GM10266 (cell line): Measurements from ENCODE around the gene LRP10.

Experiments
- DNase-seq: peaks from one replicate; pipeline ENCODE4 v3.0.0; 2012; ENCODE audit errors: extremely low spot score
- TF ChIP-seq, protein P1 (sequence below): IDR thresholded peaks from 2 replicates; pipeline ENCODE4 v1.5.1; 2012; ENCODE audit warnings: mild to moderate bottlenecking, low read depth; ENCODE audit not compliant: control insufficient read depth, insufficient read depth; ENCODE audit errors: missing control alignments

The LRP10 gene

DNA sequence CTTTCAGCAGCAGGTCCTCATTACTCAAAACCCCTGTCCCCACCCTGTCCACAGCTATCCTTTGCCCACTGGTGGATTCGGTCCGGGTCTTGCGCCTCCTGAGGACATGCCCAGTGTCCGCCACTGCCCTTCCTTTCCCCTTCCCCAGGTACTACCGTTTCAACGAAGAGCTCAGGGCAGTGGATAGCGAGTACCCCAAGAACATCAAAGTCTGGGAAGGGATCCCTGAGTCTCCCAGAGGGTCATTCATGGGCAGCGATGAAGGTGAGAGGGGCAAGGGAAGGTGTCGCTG, 26.5 kb upstream of the LRP10 start:
- DNase-seq: no peak
- TF ChIP-seq, protein P1, sequence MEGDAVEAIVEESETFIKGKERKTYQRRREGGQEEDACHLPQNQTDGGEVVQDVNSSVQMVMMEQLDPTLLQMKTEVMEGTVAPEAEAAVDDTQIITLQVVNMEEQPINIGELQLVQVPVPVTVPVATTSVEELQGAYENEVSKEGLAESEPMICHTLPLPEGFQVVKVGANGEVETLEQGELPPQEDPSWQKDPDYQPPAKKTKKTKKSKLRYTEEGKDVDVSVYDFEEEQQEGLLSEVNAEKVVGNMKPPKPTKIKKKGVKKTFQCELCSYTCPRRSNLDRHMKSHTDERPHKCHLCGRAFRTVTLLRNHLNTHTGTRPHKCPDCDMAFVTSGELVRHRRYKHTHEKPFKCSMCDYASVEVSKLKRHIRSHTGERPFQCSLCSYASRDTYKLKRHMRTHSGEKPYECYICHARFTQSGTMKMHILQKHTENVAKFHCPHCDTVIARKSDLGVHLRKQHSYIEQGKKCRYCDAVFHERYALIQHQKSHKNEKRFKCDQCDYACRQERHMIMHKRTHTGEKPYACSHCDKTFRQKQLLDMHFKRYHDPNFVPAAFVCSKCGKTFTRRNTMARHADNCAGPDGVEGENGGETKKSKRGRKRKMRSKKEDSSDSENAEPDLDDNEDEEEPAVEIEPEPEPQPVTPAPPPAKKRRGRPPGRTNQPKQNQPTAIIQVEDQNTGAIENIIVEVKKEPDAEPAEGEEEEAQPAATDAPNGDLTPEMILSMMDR: no peak

DNA sequence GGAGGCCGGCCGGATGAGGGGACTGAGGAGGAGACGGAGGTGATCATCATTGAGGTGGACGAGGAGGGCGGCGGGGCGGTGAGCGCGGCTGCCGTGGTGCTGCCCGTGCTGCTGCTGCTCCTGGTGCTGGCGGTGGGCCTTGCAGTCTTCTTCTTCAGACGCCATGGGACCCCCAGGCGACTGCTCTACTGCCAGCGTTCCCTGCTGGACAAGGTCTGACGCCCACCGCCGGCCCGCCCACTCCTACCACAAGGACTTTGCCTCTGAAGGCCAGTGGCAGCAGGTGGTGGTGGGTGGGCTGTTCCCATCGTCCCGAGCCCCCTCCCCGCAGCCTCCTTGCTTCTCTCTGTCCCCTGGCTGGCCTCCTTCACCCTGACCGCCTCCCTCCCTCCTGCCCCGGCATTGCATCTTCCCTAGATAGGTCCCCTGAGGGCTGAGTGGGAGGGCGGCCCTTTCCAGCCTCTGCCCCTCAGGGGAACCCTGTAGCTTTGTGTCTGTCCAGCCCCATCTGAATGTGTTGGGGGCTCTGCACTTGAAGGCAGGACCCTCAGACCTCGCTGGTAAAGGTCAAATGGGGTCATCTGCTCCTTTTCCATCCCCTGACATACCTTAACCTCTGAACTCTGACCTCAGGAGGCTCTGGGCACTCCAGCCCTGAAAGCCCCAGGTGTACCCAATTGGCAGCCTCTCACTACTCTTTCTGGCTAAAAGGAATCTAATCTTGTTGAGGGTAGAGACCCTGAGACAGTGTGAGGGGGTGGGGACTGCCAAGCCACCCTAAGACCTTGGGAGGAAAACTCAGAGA, 25.5 kb upstream of the LRP10 start:
- TF ChIP-seq, protein P1: no peak
- peak; percentile 13 for DNase-seq

DNA sequence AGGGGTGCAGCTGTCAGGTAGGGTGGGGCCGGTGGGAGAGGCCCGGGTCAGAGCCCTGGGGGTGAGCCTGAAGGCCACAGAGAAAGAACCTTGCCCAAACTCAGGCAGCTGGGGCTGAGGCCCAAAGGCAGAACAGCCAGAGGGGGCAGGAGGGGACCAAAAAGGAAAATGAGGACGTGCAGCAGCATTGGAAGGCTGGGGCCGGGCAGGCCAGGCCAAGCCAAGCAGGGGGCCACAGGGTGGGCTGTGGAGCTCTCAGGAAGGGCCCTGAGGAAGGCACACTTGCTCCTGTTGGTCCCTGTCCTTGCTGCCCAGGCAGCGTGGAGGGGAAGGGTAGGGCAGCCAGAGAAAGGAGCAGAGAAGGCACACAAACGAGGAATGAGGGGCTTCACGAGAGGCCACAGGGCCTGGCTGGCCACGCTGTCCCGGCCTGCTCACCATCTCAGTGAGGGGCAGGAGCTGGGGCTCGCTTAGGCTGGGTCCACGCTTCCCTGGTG, 24.7 kb upstream of the LRP10 start:
- peak; percentile 16 for DNase-seq
- TF ChIP-seq, protein P1: no peak

DNA sequence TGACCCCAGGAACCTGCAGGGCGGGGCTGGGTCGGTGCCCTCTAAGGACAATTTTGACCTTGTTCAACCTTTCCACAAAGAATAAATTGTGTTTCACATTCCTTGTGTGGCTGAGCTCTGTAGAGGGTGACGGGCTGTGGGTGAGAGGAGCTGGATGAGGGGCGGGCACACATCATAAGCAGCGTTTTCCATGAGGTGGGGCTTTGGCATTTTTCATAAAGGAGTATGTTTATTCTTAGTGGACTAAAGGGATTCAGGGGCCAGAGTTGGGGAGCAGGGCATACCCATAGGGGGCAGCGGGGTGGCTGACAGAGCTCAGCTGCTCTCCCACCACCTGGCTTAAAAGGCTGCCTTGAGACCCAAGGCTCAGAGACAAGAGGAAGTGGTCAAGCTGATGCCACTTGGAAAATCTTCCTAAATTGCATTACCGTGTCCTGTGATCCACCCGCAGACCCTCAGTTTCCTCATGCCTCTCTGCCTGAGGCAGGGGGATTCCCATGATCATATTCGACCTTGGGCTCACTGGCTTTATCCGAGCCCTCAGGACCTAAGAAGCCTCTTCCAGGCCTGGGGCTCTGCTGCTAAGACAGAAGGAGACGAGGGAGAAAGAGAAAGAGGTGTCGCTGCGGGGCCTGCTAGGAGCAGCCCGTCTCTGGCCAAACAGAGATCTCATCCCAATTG, 23.7 kb upstream of the LRP10 start:
- peak; percentile 34 for DNase-seq

DNA sequence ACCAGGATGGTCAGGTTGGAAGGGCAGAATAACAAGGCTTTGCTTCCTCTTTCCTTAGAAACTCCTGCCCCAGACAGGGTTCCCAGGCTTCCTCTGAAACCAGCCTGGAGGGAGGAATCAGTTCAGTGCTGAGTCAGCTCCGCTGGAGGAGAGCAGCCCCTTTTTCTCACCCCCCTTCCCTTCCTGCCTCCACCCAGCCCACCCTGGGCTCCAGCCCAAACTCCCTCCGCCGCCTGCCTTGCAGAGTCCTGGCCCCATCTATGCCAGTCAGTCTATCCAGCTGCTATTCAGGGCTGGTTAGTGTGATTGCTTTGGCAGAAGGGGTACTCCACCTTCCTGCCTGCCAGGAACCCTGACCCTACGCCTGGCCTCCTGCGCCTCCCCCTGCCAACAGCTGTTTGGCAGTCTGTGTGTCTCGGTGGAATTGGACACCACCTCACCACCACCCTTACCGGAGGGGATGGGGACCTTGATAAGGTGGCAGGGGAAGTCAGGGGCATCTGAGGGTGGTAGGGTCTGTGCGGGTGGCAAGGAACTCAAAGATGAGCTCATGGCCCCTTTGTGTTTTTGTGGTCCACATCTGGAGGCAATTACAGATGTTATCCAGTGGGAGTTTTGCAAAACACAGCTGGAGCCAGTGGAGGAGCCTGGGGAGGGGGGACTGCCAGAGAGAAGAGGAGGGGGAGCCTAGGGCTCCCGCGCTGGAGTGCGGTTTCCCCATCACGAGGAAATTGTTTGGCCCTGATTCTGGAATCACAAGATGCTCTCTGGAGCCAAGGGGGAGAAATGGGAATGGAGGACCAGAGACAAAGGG, 23.0 kb upstream of the LRP10 start:
- peak; percentile 35 for DNase-seq
- TF ChIP-seq, protein P1: no peak

More for the DNA sequence above, 23.7 kb upstream of the LRP10 start:
- TF ChIP-seq, protein P1: peak; percentile 7

DNA sequence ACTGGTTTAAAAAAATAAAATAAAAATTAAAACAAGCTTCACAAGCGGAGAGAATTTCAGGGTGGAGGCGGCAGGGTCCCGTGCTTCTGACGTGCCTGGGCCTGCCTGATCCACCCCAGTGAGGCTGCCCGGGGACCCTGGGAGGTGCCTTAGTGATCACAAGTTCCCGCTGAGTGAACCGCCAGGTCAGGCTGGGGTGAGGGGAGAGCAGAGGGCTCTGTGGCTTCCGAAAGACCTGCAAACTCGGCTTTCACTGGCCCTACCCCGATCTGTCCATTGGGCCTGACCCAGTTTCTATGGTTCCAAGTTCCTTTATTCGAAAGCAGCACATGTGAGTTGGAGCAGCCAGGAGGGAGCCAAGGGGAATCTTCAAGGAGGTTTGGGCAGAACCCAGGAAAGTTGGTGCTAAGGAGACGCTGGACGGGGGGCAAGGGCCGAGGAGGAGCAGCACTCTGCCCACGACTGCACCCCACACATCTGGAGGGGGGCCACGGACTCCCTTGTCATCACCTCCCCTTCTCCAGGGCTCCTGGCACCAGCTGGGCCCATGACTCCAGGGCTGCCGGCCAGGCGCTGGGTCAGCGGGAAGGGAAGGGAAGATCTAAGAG, 22.2 kb upstream of the LRP10 start:
- TF ChIP-seq, protein P1: no peak
- DNase-seq: no peak
